Cardiac muscle cell (in vitro differentiated cells and primary cell): Measurements from ENCODE around the gene FAM169A. TPM values are rescaled to one million over a fixed set of nuclear protein-coding genes. Genes with fewer than 3 reads are reported as not detected.
"Not testable (repeated sequence)": the region's sequence is repeated elsewhere in the genome, so short reads cannot be mapped to it uniquely, and the experiment has no call there.

Experiments
- DNase-seq, 2 donors: peaks; one replicate each; pipeline versions ENCODE4 v3.0.0 to v3.0.0-alpha.2; 2010 to 2017; ENCODE audit warnings: low read depth in 1 of 2, low spot score in 1 of 2
- H3K27ac ChIP-seq: fragments of 200-600 bp; sonication (generic); 2 replicates; pipeline ENCODE4 v1.5.1; 2016
- H3K27me3 ChIP-seq: fragments of 200-600 bp; sonication (generic); 2 replicates; pipeline ENCODE4 v1.6.0; 2016; ENCODE audit warnings: control low read depth
- H3K36me3 ChIP-seq: fragments of 200-600 bp; sonication (generic); 2 replicates; pipeline ENCODE4 v1.5.1; 2016; ENCODE audit warnings: control low read depth
- H3K4me1 ChIP-seq: fragments of 200-600 bp; sonication (generic); 2 replicates; pipeline ENCODE4 v1.8.1; 2017; ENCODE audit warnings: low read depth, mild to moderate bottlenecking, mixed run types
- H3K4me3 ChIP-seq: fragments of 200-600 bp; sonication (generic); 2 replicates; pipeline ENCODE4 v1.5.1; 2016; ENCODE audit warnings: mild to moderate bottlenecking
- H3K9me3 ChIP-seq: fragments of 200-600 bp; sonication (generic); 2 replicates; pipeline ENCODE4 v1.5.1; 2017; ENCODE audit warnings: low read depth, mild to moderate bottlenecking, control low read depth
- polyA plus RNA-seq: library from polyadenylated mRNA; unstranded; fragments of >200 nt; fragmentation: Nextera tagmentation; extraction: Ambion mirVana; gene quantifications from 2 replicates; pipeline ENCODE4 v1.2.1, GENCODE V29; 2016
- total RNA-seq: library from RNA; depleted of rRNA; stranded (reverse); fragments of >200 nt; gene quantifications from 2 replicates; pipeline ENCODE4 v1.2.3, GENCODE V29; 2016
- TF ChIP-seq, protein P1 (sequence below): IDR thresholded peaks from 2 replicates; pipeline ENCODE4 v1.5.1; 2012; ENCODE audit warnings: low read depth, mild to moderate bottlenecking, low read length

FAM169A gene
- total and polyA plus RNA-seq, 2 experiments from 2014 or later = 6.1 to 28.7 TPM

DNA sequence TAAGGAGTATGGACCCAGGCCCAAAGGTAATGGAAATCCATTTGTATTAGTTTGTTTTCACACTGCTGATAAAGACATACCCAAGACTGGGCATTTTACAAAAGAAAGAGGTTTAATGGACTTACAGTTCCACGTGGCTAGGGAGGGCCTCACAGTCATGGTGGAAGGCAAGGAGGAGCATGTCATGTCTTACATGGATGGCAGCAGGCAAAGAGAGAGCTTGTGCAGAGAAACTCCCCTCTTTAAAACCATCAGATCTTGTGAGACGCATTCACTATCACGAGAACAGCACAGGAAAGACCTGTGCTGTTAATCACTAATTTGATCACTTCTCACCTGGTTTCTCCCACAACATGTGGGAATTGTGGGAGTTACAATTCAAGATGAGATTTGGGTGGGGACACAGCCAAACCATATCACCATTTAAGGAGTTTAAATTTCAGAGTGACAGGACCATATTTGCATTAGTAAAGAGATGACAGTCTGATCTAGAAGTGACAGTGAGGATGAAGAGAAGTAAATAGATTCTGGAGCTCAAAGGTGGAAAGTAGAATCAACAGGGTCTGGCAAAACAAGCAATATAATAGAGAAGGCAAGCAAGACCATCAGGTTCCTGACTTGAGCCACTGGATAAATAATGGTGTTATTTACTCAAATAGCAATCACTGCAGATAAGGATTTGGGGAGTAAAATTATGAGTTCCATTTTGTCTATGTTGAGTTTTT, 7.5 kb upstream of the FAM169A start:
- Histone ChIP-seq H3K27me3 (no peaks in the 10 kb centered on the region), H3K36me3 (no peaks in the 10 kb centered on the region), H3K4me3 (no peak overlapping the region), H3K4me1 (no peaks in the 10 kb centered on the region), H3K9me3 (no peaks in the 10 kb centered on the region), H3K27ac (no peak overlapping the region)
- TF ChIP-seq, protein P1, sequence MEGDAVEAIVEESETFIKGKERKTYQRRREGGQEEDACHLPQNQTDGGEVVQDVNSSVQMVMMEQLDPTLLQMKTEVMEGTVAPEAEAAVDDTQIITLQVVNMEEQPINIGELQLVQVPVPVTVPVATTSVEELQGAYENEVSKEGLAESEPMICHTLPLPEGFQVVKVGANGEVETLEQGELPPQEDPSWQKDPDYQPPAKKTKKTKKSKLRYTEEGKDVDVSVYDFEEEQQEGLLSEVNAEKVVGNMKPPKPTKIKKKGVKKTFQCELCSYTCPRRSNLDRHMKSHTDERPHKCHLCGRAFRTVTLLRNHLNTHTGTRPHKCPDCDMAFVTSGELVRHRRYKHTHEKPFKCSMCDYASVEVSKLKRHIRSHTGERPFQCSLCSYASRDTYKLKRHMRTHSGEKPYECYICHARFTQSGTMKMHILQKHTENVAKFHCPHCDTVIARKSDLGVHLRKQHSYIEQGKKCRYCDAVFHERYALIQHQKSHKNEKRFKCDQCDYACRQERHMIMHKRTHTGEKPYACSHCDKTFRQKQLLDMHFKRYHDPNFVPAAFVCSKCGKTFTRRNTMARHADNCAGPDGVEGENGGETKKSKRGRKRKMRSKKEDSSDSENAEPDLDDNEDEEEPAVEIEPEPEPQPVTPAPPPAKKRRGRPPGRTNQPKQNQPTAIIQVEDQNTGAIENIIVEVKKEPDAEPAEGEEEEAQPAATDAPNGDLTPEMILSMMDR = no peak
- DNase-seq = no peak

DNA sequence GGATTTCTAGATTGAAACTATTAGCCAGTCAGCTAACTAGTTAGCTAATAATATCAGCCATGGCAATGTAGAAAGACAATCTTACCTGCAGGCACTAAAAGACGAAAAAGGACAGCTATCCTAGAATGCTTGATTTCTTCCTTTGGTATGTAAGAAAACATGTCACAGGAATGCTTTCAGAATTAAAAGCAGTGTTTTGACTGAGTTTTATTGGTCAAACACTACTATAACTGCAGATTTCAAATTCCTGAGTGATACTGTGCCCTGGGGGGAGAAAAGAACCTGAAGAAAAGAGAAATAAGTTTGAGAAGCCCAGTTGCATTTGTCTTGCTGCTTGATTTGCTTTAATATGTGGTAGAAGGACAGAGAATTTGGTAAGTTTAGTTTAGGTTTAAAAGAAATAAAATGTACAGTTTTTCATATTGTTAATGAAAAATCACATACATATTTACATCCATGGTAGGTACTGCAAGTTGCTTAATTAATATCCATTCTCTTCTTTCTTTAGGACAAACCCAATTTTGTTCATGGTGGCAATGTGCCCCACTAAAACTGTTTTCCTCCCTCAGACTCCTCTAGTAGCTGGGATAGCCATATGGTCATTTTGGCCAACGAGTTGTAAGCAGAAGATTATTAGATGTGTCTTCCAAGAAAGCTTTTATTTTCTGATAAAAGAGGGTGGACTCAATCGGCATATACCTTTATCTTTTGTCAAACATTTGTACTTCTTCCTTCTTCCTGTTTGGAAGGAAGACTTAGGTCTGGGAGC, 4.3 kb upstream of the FAM169A start:
- Histone ChIP-seq H3K4me1 (no peaks in the 10 kb centered on the region), H3K27me3 (no peaks in the 10 kb centered on the region), H3K36me3 (no peaks in the 10 kb centered on the region), H3K9me3 (no peaks in the 10 kb centered on the region), H3K27ac (no peak overlapping the region), H3K4me3 (no peak overlapping the region)
- TF ChIP-seq, protein P1 = no peak
- no peak for DNase-seq

DNA sequence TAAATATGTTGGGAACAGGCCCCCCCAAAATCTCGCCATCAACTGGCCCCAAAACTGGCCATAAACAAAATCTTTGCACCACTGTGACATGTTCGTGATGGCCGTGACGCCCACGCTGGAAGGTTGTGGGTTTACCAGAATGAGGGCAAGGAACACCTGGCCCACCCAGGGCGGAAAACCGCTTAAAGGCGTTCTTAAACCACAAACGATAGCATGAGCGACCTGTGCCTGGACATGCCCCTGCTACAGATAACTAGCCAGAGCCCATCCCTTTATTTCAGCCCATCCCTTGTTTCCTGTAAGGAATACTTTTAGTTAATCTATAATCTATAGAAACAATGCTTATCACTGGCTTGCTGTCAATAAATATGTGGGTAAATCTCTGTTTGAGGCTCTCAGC, 3.2 kb upstream of the FAM169A start:
- H3K36me3 ChIP-seq, H3K4me1 ChIP-seq, H3K4me3 ChIP-seq, H3K27me3 ChIP-seq, DNase-seq, H3K9me3 ChIP-seq, H3K27ac ChIP-seq: not testable (repeated sequence)

DNA sequence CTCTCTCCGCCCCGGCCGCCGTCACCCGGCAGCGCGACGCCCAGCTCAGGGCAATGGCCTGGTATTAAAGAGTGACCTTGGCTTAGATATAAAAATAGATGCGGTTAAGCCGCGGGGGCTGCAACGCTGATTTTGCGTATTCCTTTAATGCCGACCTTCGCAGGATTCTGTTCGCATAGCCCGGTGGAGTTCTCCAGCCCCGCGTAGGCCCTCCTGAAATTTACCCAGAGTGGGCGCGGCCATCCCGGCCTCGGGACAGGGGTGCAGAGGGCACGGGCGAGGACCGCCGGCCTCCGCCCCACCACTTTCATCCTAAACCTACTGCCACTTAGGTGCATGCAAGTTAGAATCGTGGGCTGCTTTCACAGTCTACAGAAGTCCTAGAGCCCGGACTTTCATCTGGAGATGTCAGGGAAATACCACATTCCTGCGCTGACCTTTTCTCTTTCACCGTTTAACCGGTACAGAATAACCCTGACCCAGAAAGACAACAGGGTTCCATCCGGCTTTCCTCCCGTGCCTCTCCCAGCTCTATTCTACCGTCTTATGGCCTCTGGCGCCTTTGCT, 492 bp upstream of the FAM169A start:
- peak in 1 of 2 donors; percentile 21 for DNase-seq
- no peaks in the 10 kb centered on the region for H3K4me1 ChIP-seq
- no peaks in the 10 kb centered on the region for H3K27me3 ChIP-seq
- no peaks in the 10 kb centered on the region for H3K9me3 ChIP-seq
- H3K27ac ChIP-seq = peak overlapping the region; percentile 74
- no peaks in the 10 kb centered on the region for H3K36me3 ChIP-seq
- peak overlapping the region; percentile 73 for H3K4me3 ChIP-seq
- TF ChIP-seq, protein P1 = no peak

DNA sequence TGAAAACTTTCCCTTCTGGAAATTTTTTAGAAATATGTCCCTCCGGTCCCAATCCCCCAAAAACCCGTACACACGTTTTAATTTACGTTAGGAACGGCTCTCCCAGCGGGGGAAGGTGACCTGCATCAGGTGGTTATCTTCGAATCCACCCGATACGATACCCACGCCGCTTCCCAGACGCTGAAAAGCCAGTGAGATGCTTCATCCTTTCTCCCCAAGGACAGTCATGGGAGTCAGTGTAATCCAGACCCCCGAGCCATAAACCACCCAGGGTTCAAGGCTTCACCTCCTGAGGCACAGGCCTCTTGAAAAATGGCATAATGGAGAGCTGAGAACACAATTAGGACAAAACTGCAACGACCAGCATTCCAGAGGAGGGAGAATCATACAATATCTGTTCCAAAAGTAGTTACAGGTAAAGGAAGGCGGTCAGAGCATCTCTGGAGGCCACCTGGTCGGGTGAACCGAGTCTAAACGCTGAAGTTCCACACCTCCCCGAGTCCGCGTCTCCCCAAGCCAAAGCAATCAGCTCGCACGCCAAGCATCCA, 857 bp downstream of the FAM169A start:
- H3K4me1 ChIP-seq = no peaks in the 10 kb centered on the region
- H3K9me3 ChIP-seq = no peaks in the 10 kb centered on the region
- peak overlapping the region; percentile 74 for H3K27ac ChIP-seq
- no peaks in the 10 kb centered on the region for H3K27me3 ChIP-seq
- peak overlapping the region; percentile 73 for H3K4me3 ChIP-seq
- TF ChIP-seq, protein P1 = no peak
- H3K36me3 ChIP-seq = no peaks in the 10 kb centered on the region
- no peak for DNase-seq

DNA sequence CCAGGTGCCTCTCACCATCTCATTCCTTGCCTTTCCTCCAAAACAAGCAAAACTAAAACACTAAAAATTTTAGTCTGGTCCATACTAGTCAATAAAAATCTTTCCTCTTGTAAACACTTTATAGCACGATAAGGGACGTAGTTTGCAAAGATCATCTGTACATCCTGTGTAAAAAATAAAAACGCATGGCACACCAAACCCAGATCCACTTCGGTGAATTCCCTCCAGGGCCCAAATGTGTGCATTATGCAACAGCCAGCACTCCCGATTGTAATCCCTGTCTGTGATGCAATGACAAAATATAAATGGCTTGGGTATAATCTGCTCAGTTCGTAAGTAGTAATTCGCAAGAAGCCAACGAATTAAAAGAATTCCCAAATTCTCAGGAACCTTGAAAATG, 1.4 kb downstream of the FAM169A start:
- Histone ChIP-seq H3K36me3 (no peaks in the 10 kb centered on the region), H3K27ac (no peak overlapping the region), H3K27me3 (no peaks in the 10 kb centered on the region), H3K9me3 (no peaks in the 10 kb centered on the region), H3K4me1 (no peaks in the 10 kb centered on the region), H3K4me3 (peak overlapping the region; percentile 73)
- TF ChIP-seq, protein P1 = no peak
- peak in 1 of 2 donors; percentile 6 for DNase-seq
